Measurements from ENCODE around the gene ECEL1. TPM values are rescaled to one million over a fixed set of nuclear protein-coding genes. Genes with fewer than 3 reads are reported as not detected.

Gene ECEL1
- total and polyA plus RNA-seq, 2 donors (not counting 1 experiment from before 2014, with no cell fraction given) = 0.47 TPM; not detected in 1

GRCh38 chr2:232432598-232433184 is 54.9 kb downstream of the ECEL1 start:
- Histone ChIP-seq H3K4me1 (ENCODE audit: control insufficient read depth in 2 of 2, insufficient read depth in 2 of 2, low read length in 2 of 2) (no peaks in the 10 kb centered on the region), H3K9ac (ENCODE audit: low read length) (no peak overlapping the region), H3K27ac (ENCODE audit: low read length in 2 of 2) (no peak overlapping the region), H3K27me3 (replicated peaks in 1 of 4; ENCODE audit: control extremely low read depth in 1 of 4, control insufficient read depth in 3 of 4, insufficient read depth in 4 of 4, low read length in 3 of 4) (no peaks in the 10 kb centered on the region), H3K9me3 (ENCODE audit: control extremely low read depth in 1 of 3, control insufficient read depth in 2 of 3, insufficient read depth in 1 of 3, low read length in 2 of 3) (no peaks in the 10 kb centered on the region), H4K20me1 (ENCODE audit: control insufficient read depth, insufficient read depth, low read length, poor library complexity, severe bottlenecking) (no peaks in the 10 kb centered on the region), H3K4me2 (replicated peaks; ENCODE audit: low read depth, low read length, poor library complexity, severe bottlenecking) (no peak overlapping the region), H3K4me3 (ENCODE audit: control extremely low read depth in 1 of 5, extremely low read depth in 1 of 5, insufficient read depth in 1 of 5, low read depth in 2 of 5, low read length in 4 of 5) (no peak overlapping the region), H3K79me2 (ENCODE audit: control insufficient read depth, insufficient read depth, low read length) (no peaks in the 10 kb centered on the region), H2AFZ (ENCODE audit: insufficient read depth, low read depth, low read length, poor library complexity, severe bottlenecking) (no peak overlapping the region), H3K36me3 (replicated peaks in 1 of 2; ENCODE audit: control extremely low read depth in 1 of 2, control insufficient read depth in 1 of 2, extremely low read depth in 1 of 2, insufficient read depth in 2 of 2, low read length in 1 of 2) (no peaks in the 10 kb centered on the region)
- DNase-seq (no peak), ATAC-seq (ENCODE audit: low read depth) (no peak)
- POLR2A ChIA-PET = no interaction called here
- no peaks in the 10 kb centered on the region for H3K4me1 Mint-ChIP-seq
- no peak overlapping the region for H3K4me3 Mint-ChIP-seq
- H3K27ac Mint-ChIP-seq = no peak overlapping the region
- H3K9me3 Mint-ChIP-seq (ENCODE audit: insufficient read depth) = no peaks in the 10 kb centered on the region
- no peaks in the 10 kb centered on the region for H3K27me3 Mint-ChIP-seq
- 72% methylated on average over 16 of the region's 16 CpGs for WGBS (ENCODE audit: insufficient coverage)
- CTCF ChIA-PET = no interaction called here
- intact Hi-C loops (cut with micrococcal nuclease) = no loop called here
- TF ChIP-seq, protein P1, sequence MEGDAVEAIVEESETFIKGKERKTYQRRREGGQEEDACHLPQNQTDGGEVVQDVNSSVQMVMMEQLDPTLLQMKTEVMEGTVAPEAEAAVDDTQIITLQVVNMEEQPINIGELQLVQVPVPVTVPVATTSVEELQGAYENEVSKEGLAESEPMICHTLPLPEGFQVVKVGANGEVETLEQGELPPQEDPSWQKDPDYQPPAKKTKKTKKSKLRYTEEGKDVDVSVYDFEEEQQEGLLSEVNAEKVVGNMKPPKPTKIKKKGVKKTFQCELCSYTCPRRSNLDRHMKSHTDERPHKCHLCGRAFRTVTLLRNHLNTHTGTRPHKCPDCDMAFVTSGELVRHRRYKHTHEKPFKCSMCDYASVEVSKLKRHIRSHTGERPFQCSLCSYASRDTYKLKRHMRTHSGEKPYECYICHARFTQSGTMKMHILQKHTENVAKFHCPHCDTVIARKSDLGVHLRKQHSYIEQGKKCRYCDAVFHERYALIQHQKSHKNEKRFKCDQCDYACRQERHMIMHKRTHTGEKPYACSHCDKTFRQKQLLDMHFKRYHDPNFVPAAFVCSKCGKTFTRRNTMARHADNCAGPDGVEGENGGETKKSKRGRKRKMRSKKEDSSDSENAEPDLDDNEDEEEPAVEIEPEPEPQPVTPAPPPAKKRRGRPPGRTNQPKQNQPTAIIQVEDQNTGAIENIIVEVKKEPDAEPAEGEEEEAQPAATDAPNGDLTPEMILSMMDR (IDR thresholded peaks at IDR 0.05) = no peak
- no peak for TF ChIP-seq EZH2 (IDR thresholded peaks at IDR 0.05; ENCODE audit: borderline replicate concordance, insufficient read depth, low read depth, low read length, poor library complexity, severe bottlenecking)

DNA sequence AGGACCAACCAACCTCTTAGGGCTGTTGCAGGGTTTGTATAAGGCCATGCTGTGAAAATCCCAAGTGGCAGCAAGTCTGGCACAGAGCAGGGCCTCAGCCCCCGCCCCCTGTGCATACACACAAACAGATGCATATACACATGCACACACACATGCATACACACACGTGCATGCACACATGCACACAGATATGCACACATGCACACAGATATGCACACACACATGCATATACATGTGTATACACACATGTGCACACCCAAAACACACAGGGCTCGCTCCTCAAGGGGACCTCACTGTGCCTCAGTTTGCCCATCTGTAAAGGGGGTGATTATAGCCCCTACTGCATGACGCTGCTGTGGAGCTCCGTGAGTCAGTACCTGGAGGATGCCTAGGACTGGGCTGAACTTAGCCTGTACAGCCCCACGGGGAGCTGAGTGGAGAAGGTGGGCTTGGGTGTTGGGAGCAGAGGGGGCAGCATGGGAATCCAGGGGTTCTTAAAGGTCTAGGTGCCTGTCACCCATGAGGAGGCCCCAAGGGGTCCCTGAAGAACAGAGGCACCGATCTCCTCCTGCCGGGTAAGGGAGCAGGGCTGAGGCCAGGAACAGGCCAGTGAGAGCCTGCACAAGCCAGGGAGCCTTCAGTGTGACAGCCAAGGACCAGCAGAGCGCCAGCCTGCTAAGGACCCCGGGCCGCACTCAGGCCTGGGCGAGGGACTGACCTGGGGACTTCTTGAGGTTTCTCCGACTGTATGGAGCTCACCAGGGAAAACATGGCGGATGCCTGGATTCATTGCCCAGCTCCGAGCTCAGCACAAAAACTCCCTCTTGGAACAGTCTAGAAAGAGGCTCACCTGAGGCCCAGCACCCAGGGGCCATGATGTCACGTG is 55.7 kb downstream of the ECEL1 start:
- Histone ChIP-seq H3K36me3 (replicated peaks in 1 of 2; ENCODE audit: control extremely low read depth in 1 of 2, control insufficient read depth in 1 of 2, extremely low read depth in 1 of 2, insufficient read depth in 2 of 2, low read length in 1 of 2) (no peaks in the 10 kb centered on the region), H3K27ac (ENCODE audit: low read length in 2 of 2) (no peak overlapping the region), H3K4me2 (replicated peaks; ENCODE audit: low read depth, low read length, poor library complexity, severe bottlenecking) (no peak overlapping the region), H2AFZ (ENCODE audit: insufficient read depth, low read depth, low read length, poor library complexity, severe bottlenecking) (no peak overlapping the region), H3K27me3 (replicated peaks in 1 of 4; ENCODE audit: control extremely low read depth in 1 of 4, control insufficient read depth in 3 of 4, insufficient read depth in 4 of 4, low read length in 3 of 4) (no peaks in the 10 kb centered on the region), H3K79me2 (ENCODE audit: control insufficient read depth, insufficient read depth, low read length) (no peaks in the 10 kb centered on the region), H3K9me3 (ENCODE audit: control extremely low read depth in 1 of 3, control insufficient read depth in 2 of 3, insufficient read depth in 1 of 3, low read length in 2 of 3) (no peaks in the 10 kb centered on the region), H4K20me1 (ENCODE audit: control insufficient read depth, insufficient read depth, low read length, poor library complexity, severe bottlenecking) (no peaks in the 10 kb centered on the region), H3K4me3 (ENCODE audit: control extremely low read depth in 1 of 5, extremely low read depth in 1 of 5, insufficient read depth in 1 of 5, low read depth in 2 of 5, low read length in 4 of 5) (no peak overlapping the region), H3K4me1 (ENCODE audit: control insufficient read depth in 2 of 2, insufficient read depth in 2 of 2, low read length in 2 of 2) (no peaks in the 10 kb centered on the region), H3K9ac (ENCODE audit: low read length) (no peak overlapping the region)
- Mint-ChIP-seq H3K4me1 (no peaks in the 10 kb centered on the region), H3K27ac (no peak overlapping the region), H3K27me3 (no peaks in the 10 kb centered on the region), H3K9me3 (ENCODE audit: insufficient read depth) (no peaks in the 10 kb centered on the region), H3K4me3 (no peak overlapping the region)
- ChIA-PET CTCF (no interaction called here), POLR2A (no interaction called here)
- TF ChIP-seq, protein P1 (IDR thresholded peaks at IDR 0.05) = no peak
- no peak for TF ChIP-seq EZH2 (IDR thresholded peaks at IDR 0.05; ENCODE audit: borderline replicate concordance, insufficient read depth, low read depth, low read length, poor library complexity, severe bottlenecking)
- ATAC-seq (ENCODE audit: low read depth) = no peak
- no peak for DNase-seq
- 90% methylated on average over 16 of the region's 16 CpGs for WGBS (ENCODE audit: insufficient coverage)
- intact Hi-C loops (cut with micrococcal nuclease) = no loop called here

Data from B cell (primary cell).